ENCODE results near the gene IREB2.

Gene IREB2

GRCh38 chr15:78406016-78406585, 31.9 kb upstream of the IREB2 start:
- no peak for DNase-seq

GRCh38 chr15:78407608-78408354, 30.2 kb upstream of the IREB2 start:
- DNase-seq = no peak

GRCh38 chr15:78408355-78408640, 29.7 kb upstream of the IREB2 start:
- DNase-seq = no peak

GRCh38 chr15:78408961-78409360, 29.1 kb upstream of the IREB2 start:
- no peak for DNase-seq

GRCh38 chr15:78411061-78411460, 27.0 kb upstream of the IREB2 start:
- no peak for DNase-seq

GRCh38 chr15:78414621-78415250, 23.3 kb upstream of the IREB2 start:
- DNase-seq = no peak

GRCh38 chr15:78415284-78415683, 22.7 kb upstream of the IREB2 start:
- DNase-seq = peak; percentile 87

- no peak for DNase-seq
Measured at GRCh38 chr15:78417754-78418630, 20.0 kb upstream of the IREB2 start.

GRCh38 chr15:78418686-78419085, 19.3 kb upstream of the IREB2 start:
- DNase-seq = no peak

- DNase-seq = no peak
Measured at GRCh38 chr15:78419367-78419766, 18.6 kb upstream of the IREB2 start.

GRCh38 chr15:78420220-78420619, 17.8 kb upstream of the IREB2 start:
- DNase-seq = no peak

GRCh38 chr15:78420766-78421165, 17.2 kb upstream of the IREB2 start:
- DNase-seq = no peak

- DNase-seq = no peak
Measured at GRCh38 chr15:78421238-78421965, 16.6 kb upstream of the IREB2 start.

GRCh38 chr15:78422571-78423340, 15.3 kb upstream of the IREB2 start:
- peak; percentile 56 for DNase-seq

- no peak for DNase-seq
Measured at GRCh38 chr15:78424673-78425072, 13.3 kb upstream of the IREB2 start.

- DNase-seq = no peak
Measured at GRCh38 chr15:78425643-78426042, 12.4 kb upstream of the IREB2 start.

GRCh38 chr15:78426300-78426699, 11.7 kb upstream of the IREB2 start:
- DNase-seq = no peak

- DNase-seq = no peak
Measured at GRCh38 chr15:78427953-78428352, 10.1 kb upstream of the IREB2 start.

- DNase-seq = peak; percentile 27
Measured at GRCh38 chr15:78429477-78429876, 8.5 kb upstream of the IREB2 start.

- no peak for DNase-seq
Measured at GRCh38 chr15:78431955-78432354, 6.1 kb upstream of the IREB2 start.

GRCh38 chr15:78432664-78433063, 5.4 kb upstream of the IREB2 start:
- DNase-seq = no peak

GRCh38 chr15:78434134-78434533, 3.9 kb upstream of the IREB2 start:
- no peak for DNase-seq

Data from NCI-H510A treated with DMSO at 0.1 percent for 48 hours (cell line).